Effector memory CD4-positive, alpha-beta T cell (primary cell): ENCODE measurements around the gene RTP1.
"Not testable (repeated sequence)": the region's sequence is repeated elsewhere in the genome, so short reads cannot be mapped to it uniquely, and the experiment has no call there.

ENCODE experiments used
- DNase-seq, 3 donors: peaks; one replicate each; pipeline ENCODE4 v3.0.0-alpha.2; 2020
- H3K27ac ChIP-seq: 2 replicates; pipeline ENCODE4 v1.7.0; 2013; ENCODE audit warnings: mild to moderate bottlenecking, low read length, moderate library complexity; ENCODE audit not compliant: insufficient read depth, poor library complexity, severe bottlenecking
- H3K27me3 ChIP-seq: replicated peaks from 2 replicates; pipeline ENCODE4 v1.7.0; 2013; ENCODE audit warnings: mild to moderate bottlenecking, low read length; ENCODE audit not compliant: insufficient read depth, control insufficient read depth, poor library complexity, severe bottlenecking
- H3K36me3 ChIP-seq: 2 replicates; pipeline ENCODE4 v1.7.0; 2013; ENCODE audit warnings: mild to moderate bottlenecking, low read length, moderate library complexity; ENCODE audit not compliant: control insufficient read depth, insufficient read depth
- H3K4me1 ChIP-seq: 2 replicates; pipeline ENCODE4 v1.7.0; 2013; ENCODE audit warnings: low read length, mild to moderate bottlenecking; ENCODE audit not compliant: control insufficient read depth, insufficient read depth, poor library complexity, severe bottlenecking
- H3K4me3 ChIP-seq: 2 replicates; pipeline ENCODE4 v1.7.0; 2013; ENCODE audit warnings: low read length, low read depth, mild to moderate bottlenecking; ENCODE audit not compliant: insufficient read depth, poor library complexity, severe bottlenecking
- H3K9me3 ChIP-seq: 2 replicates; pipeline ENCODE4 v1.7.0; 2013; ENCODE audit warnings: mild to moderate bottlenecking, low read length, moderate library complexity; ENCODE audit not compliant: control insufficient read depth

The RTP1 gene

GRCh38 chr3:187196573-187197334 is 532 bp upstream of the RTP1 start:
- Histone ChIP-seq H3K9me3 (no peaks in the 10 kb centered on the region), H3K4me1 (no peaks in the 10 kb centered on the region), H3K27ac (no peak overlapping the region), H3K36me3 (no peaks in the 10 kb centered on the region), H3K4me3 (no peak overlapping the region), H3K27me3 (no peaks in the 10 kb centered on the region)
- DNase-seq: no peak

GRCh38 chr3:187198490-187198889 is 1.2 kb downstream of the RTP1 start:
- Histone ChIP-seq H3K27me3 (no peaks in the 10 kb centered on the region), H3K4me3 (no peak overlapping the region), H3K27ac (no peak overlapping the region), H3K9me3 (no peaks in the 10 kb centered on the region), H3K36me3 (no peaks in the 10 kb centered on the region), H3K4me1 (no peaks in the 10 kb centered on the region)
- no peak for DNase-seq

GRCh38 chr3:187199463-187200050 is 2.3 kb downstream of the RTP1 start:
- not testable (repeated sequence) for DNase-seq, H3K36me3 ChIP-seq, H3K4me1 ChIP-seq, H3K27me3 ChIP-seq, H3K4me3 ChIP-seq, H3K27ac ChIP-seq, H3K9me3 ChIP-seq

- H3K9me3 ChIP-seq: no peaks in the 10 kb centered on the region
- no peaks in the 10 kb centered on the region for H3K27me3 ChIP-seq
- no peaks in the 10 kb centered on the region for H3K4me1 ChIP-seq
- H3K27ac ChIP-seq: no peak overlapping the region
- DNase-seq: no peak
- H3K36me3 ChIP-seq: no peaks in the 10 kb centered on the region
- H3K4me3 ChIP-seq: no peak overlapping the region
These were observed 8.4 kb downstream of the RTP1 start for GRCh38 chr3:187205683-187206082.

- no peak overlapping the region for H3K4me3 ChIP-seq
- DNase-seq: no peak
- H3K4me1 ChIP-seq: no peaks in the 10 kb centered on the region
- no peak overlapping the region for H3K27ac ChIP-seq
- no peaks in the 10 kb centered on the region for H3K27me3 ChIP-seq
- H3K9me3 ChIP-seq: no peaks in the 10 kb centered on the region
- no peaks in the 10 kb centered on the region for H3K36me3 ChIP-seq
These were observed 9.8 kb downstream of the RTP1 start for GRCh38 chr3:187207062-187207461.

GRCh38 chr3:187207624-187208023 is 10.3 kb downstream of the RTP1 start:
- Histone ChIP-seq H3K27me3 (no peaks in the 10 kb centered on the region), H3K9me3 (no peaks in the 10 kb centered on the region), H3K27ac (no peak overlapping the region), H3K36me3 (no peaks in the 10 kb centered on the region), H3K4me3 (no peak overlapping the region), H3K4me1 (no peaks in the 10 kb centered on the region)
- no peak for DNase-seq

GRCh38 chr3:187208159-187208558 is 10.9 kb downstream of the RTP1 start:
- H3K4me1 ChIP-seq: no peaks in the 10 kb centered on the region
- no peak for DNase-seq
- no peaks in the 10 kb centered on the region for H3K9me3 ChIP-seq
- H3K36me3 ChIP-seq: no peaks in the 10 kb centered on the region
- H3K4me3 ChIP-seq: no peak overlapping the region
- H3K27ac ChIP-seq: no peak overlapping the region
- H3K27me3 ChIP-seq: no peaks in the 10 kb centered on the region

GRCh38 chr3:187209491-187209890 is 12.2 kb downstream of the RTP1 start:
- no peak for DNase-seq
- no peak overlapping the region for H3K4me3 ChIP-seq
- no peaks in the 10 kb centered on the region for H3K36me3 ChIP-seq
- H3K4me1 ChIP-seq: no peaks in the 10 kb centered on the region
- no peak overlapping the region for H3K27ac ChIP-seq
- no peaks in the 10 kb centered on the region for H3K27me3 ChIP-seq
- H3K9me3 ChIP-seq: no peaks in the 10 kb centered on the region

GRCh38 chr3:187210091-187210490 is 12.8 kb downstream of the RTP1 start:
- H3K4me1 ChIP-seq: no peaks in the 10 kb centered on the region
- H3K27ac ChIP-seq: no peak overlapping the region

GRCh38 chr3:187210545-187211327 is 13.4 kb downstream of the RTP1 start:
- no peaks in the 10 kb centered on the region for H3K4me1 ChIP-seq

More at GRCh38 chr3:187210091-187210490, 12.8 kb downstream of the RTP1 start:
- Histone ChIP-seq H3K4me3 (no peak overlapping the region), H3K9me3 (no peaks in the 10 kb centered on the region), H3K36me3 (no peaks in the 10 kb centered on the region), H3K27me3 (no peaks in the 10 kb centered on the region)
- DNase-seq: no peak

More at GRCh38 chr3:187210545-187211327, 13.4 kb downstream of the RTP1 start:
- no peak for DNase-seq
- H3K27me3 ChIP-seq: no peaks in the 10 kb centered on the region
- H3K27ac ChIP-seq: no peak overlapping the region
- no peaks in the 10 kb centered on the region for H3K9me3 ChIP-seq
- no peaks in the 10 kb centered on the region for H3K36me3 ChIP-seq
- no peak overlapping the region for H3K4me3 ChIP-seq
